Heart right ventricle (tissue), 16 donors: ENCODE results near the gene TRAFD1. TPM values are rescaled to one million over a fixed set of nuclear protein-coding genes. Genes with fewer than 3 reads are reported as not detected.
A peak's percentile ranks its signal among the peaks of the same experiment; 100 is the strongest.

Experiments
- ATAC-seq, 8 donors: fragments of 200-7000 bp; cut with Tn5 transposase; one replicate each; pipeline ENCODE4 v1.9.1; 2020; ENCODE audit warnings: mild to moderate bottlenecking in 8 of 8, moderate library complexity in 8 of 8, moderate number of reproducible peaks in 1 of 8
- DNase-seq, 2 donors: peaks; one replicate each; pipeline ENCODE4 v3.0.0-alpha.2; 2020
- H3K27ac ChIP-seq, 10 donors: fragments of 200-600 bp; sonication (generic) in 2 of 10; one replicate each; pipeline versions ENCODE4 v1.5.0 to v1.8.0; 2020 to 2022; ENCODE audit warnings: mild to moderate bottlenecking in 3 of 10
- H3K27me3 ChIP-seq, 7 donors: fragments of 200-600 bp; one replicate each; pipeline ENCODE4 v1.8.0; 2021 to 2022; ENCODE audit warnings: mild to moderate bottlenecking in 2 of 7
- H3K36me3 ChIP-seq, 9 donors: fragments of 200-600 bp; sonication (generic) in 1 of 9; one replicate each; pipeline versions ENCODE4 v1.5.0 to v1.8.0; 2020 to 2022; ENCODE audit warnings: mild to moderate bottlenecking in 2 of 9
- H3K4me1 ChIP-seq, 9 donors: fragments of 200-600 bp; sonication (generic) in 1 of 9; one replicate each; pipeline versions ENCODE4 v1.5.0 to v1.8.0; 2020 to 2022; ENCODE audit warnings: mild to moderate bottlenecking in 4 of 9
- H3K4me3 ChIP-seq, 10 donors: fragments of 200-600 bp; sonication (generic) in 2 of 10; one replicate each; pipeline versions ENCODE4 v1.5.0 to v1.8.0; 2020 to 2022; ENCODE audit warnings: mild to moderate bottlenecking in 7 of 10, moderate library complexity in 2 of 10
- H3K9me3 ChIP-seq, 11 donors: fragments of 200-600 bp in 10 of 11; sonication (generic) in 2 of 11; one replicate each; pipeline versions ENCODE4 v1.5.0 to v1.8.0; 2013 to 2022; ENCODE audit warnings: mild to moderate bottlenecking in 2 of 11, control low read depth in 1 of 11, moderate library complexity in 1 of 11
- WGBS, 2 donors: extraction: QIAGEN DNeasy Blood & Tissue Kit; methylation state at CpG; one replicate each; pipeline ENCODE4 v1.1.7; 2013; ENCODE audit warnings: inconsistent platforms in 1 of 2; 5-methylcytosine and 5-hydroxymethylcytosine counted together
- intact Hi-C, 10 donors: fragments of 100-400 bp; cut with DNase I; formaldehyde crosslinking; loops; one replicate each; pipeline versions ENCODE4 v1.11.1 to v1.14.2; 2022
- polyA plus RNA-seq, 2 donors: library from polyadenylated mRNA; stranded (reverse); fragments of 200-250 nt; gene quantifications; one replicate each; pipeline ENCODE4 v1.2.3, GENCODE V29; 2013
- total RNA-seq, 10 donors: library from RNA; stranded (reverse); fragmentation: NEBNext Ultra II Directional in 3 of 10; extraction: Animal tissue kit (Norgen Biotek cat#: 25700) in 3 of 10; gene quantifications; one replicate each; pipeline versions ENCODE4 v1.2.1 to v1.2.4, GENCODE V29; 2021 to 2023
- TF ChIP-seq, protein P1 (sequence below), 9 donors: fragments of 200-600 bp; sonication (generic) in 2 of 9; IDR thresholded peaks; one replicate each; pipeline versions ENCODE4 v1.5.0 to v1.8.0; 2021 to 2022; ENCODE audit warnings: antibody characterized with exemption in 9 of 9, mild to moderate bottlenecking in 5 of 9, moderate library complexity in 1 of 9
- donor health status: Arrhythmogenic right ventricular cardiomyopathy.
- donor health status: ischemic (EF 13 %, LVEDD 7.1; RV severe dilation, severe dysfunction).
- donor health status: healthy with polysubstance abuse.
- donor health status: DM: no; HTN: yes; CAD: no.
- donor health status: DM: no; HTN: no; CAD: no.
- donor health status: ischemic (EF 25% LVEDD 6.9; RV normal size, moderate dysfunction).
- donor health status: ischemic (EF 25% LVEDD 5.7; RV mildly dilated, moderate dysfunction).
- donor health status: healthy.
- donor health status: DM: yes; HTN: yes; CAD: no.
- donor health status: Ischemic cardiomyopathy.
- donor health status: ischemic (EF 35%, LVEDD 5.7; RV mildly dilated, moderate dysfunction).
- donor health status: nonischemic (EF 11% LVEDD 7.7; RV severe dilation, severe dysfunction).
- donor health status: DM: yes; HTN: yes; CAD: no.
- donor health status: PGD.
- donor health status: ischemic (EF 29% LVEDD 5.4; RV normal size, mild dysfunction).
- donor health status: nonischemic (EF 23%, LVEDD 6.1; RV moderate dilation, normal function).

TRAFD1 gene
- total and polyA plus RNA-seq, 12 donors = 7.8 to 72.5 (median 24.3) TPM

DNA sequence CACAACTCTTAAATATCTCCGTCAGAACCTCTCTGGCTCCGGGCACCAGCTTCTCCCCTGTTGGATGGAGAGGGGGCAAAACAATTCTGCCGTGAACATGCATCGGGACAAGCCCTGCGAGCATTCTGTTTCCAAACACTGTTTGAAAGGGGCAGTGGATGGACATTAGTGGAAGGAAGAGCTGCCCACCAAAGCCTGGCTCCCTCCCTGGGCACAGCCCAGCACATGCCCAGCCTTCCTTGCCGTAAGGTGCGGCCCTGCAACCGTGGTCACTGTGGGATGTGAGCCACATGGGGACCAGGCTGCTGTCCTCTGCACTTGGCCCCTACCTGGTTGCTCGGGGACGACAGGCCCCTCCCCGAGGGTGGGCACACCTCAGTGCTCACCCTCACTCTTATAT is 54.0 kb downstream of the TRAFD1 start:
- 95 to 96% methylated on average over 11 of the region's 11 CpGs for WGBS, 2 donors
- TF ChIP-seq, protein P1, sequence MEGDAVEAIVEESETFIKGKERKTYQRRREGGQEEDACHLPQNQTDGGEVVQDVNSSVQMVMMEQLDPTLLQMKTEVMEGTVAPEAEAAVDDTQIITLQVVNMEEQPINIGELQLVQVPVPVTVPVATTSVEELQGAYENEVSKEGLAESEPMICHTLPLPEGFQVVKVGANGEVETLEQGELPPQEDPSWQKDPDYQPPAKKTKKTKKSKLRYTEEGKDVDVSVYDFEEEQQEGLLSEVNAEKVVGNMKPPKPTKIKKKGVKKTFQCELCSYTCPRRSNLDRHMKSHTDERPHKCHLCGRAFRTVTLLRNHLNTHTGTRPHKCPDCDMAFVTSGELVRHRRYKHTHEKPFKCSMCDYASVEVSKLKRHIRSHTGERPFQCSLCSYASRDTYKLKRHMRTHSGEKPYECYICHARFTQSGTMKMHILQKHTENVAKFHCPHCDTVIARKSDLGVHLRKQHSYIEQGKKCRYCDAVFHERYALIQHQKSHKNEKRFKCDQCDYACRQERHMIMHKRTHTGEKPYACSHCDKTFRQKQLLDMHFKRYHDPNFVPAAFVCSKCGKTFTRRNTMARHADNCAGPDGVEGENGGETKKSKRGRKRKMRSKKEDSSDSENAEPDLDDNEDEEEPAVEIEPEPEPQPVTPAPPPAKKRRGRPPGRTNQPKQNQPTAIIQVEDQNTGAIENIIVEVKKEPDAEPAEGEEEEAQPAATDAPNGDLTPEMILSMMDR (IDR thresholded peaks at IDR 0.05) = no peak
- ATAC-seq (no peak), DNase-seq (no peak)
- Histone ChIP-seq H3K4me1 (no peaks in the 10 kb centered on the region), H3K27me3 (no peaks in the 10 kb centered on the region), H3K27ac (no peak overlapping the region), H3K9me3 (no peaks in the 10 kb centered on the region), H3K36me3 (peaks cover 0 to 100% (median 53%) of the 10 kb centered on the region in 9 donors), H3K4me3 (no peak overlapping the region)
- intact Hi-C loops = no loop called here

DNA sequence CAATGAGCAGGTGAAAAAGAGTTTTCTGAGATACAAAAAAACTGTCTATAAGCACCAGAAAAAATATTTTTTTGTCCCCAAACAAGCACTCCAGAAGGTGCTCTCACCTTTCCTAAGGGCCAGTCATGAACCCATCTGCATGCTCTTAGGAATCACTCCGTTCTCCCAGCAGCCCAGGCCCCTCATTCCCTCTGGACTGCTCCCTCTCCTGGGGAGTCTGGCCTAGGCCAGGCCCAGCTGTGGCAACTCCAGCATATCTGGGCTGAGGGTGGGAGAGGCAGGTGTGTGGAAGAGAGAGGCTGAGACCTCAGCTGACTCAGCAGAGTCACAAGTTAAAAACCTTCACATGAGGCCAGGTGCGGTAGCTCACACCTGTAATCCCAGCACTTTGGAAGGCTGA is 54.6 kb downstream of the TRAFD1 start:
- intact Hi-C loops = no loop called here
- ATAC-seq (no peak), DNase-seq (no peak)
- 79 to 94% methylated on average over 2 of the region's 2 CpGs for WGBS, 2 donors
- TF ChIP-seq, protein P1 (IDR thresholded peaks at IDR 0.05) = no peak
- Histone ChIP-seq H3K4me3 (no peak overlapping the region), H3K27ac (no peak overlapping the region), H3K4me1 (no peaks in the 10 kb centered on the region), H3K27me3 (no peaks in the 10 kb centered on the region), H3K9me3 (no peaks in the 10 kb centered on the region), H3K36me3 (peaks cover 0 to 100% (median 53%) of the 10 kb centered on the region in 9 donors)

DNA sequence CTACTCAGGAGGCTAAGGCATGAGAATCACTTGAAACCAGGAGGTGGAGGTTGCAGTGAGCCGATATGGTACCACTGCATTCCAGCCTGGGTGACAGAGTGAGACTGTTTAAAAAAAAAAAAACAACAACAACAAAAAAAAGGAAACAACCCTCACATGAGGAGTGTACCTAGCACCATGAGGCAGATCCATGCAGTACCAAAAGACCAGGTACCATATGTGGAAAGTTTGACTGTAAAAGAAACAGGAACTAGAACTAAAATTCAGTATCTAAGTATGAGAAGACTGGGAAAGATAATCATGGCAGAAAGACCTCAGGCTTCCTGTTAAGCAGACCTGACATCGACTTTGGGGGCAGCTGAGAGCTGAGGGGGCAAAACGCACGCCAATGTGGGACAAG is 55.1 kb downstream of the TRAFD1 start:
- WGBS, 2 donors = 79 to 89% methylated on average over 4 of the region's 4 CpGs
- TF ChIP-seq, protein P1 (IDR thresholded peaks at IDR 0.05) = no peak
- no peak for DNase-seq
- Histone ChIP-seq H3K27me3 (no peaks in the 10 kb centered on the region), H3K4me3 (no peak overlapping the region), H3K36me3 (peaks cover 0 to 100% (median 52%) of the 10 kb centered on the region in 9 donors), H3K27ac (no peak overlapping the region), H3K9me3 (no peaks in the 10 kb centered on the region), H3K4me1 (no peaks in the 10 kb centered on the region)
- no peak for ATAC-seq
- intact Hi-C loops = no loop called here

DNA sequence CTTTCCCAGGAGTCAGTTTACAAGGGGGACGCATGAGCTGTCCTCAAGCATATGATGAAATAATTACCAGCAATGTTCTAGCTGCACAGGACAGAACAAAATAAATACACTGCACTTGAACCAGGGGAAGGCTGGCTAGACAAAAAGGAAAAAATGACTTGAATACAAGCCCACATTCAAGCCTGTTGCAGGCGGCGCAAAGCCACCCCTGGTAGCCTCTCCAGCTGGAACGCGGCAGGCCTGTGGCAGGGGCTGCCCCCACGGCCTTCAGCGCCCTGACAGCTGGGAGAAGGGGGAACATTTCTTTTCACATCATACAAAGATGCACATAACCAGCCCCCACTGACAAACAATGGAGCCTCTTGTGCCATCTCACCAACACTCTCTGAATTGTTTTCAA is 57.1 kb downstream of the TRAFD1 start:
- Histone ChIP-seq H3K27ac (no peak overlapping the region), H3K36me3 (peaks cover 0 to 99% (median 36%) of the 10 kb centered on the region in 9 donors), H3K27me3 (no peaks in the 10 kb centered on the region), H3K4me3 (no peak overlapping the region), H3K4me1 (no peaks in the 10 kb centered on the region), H3K9me3 (no peaks in the 10 kb centered on the region)
- DNase-seq = no peak
- ATAC-seq = peak in 1 of 8 donors; percentile 29
- intact Hi-C loops = no loop called here
- 81 to 84% methylated on average over 7 of the region's 7 CpGs for WGBS, 2 donors
- TF ChIP-seq, protein P1 (IDR thresholded peaks at IDR 0.05) = no peak
